GM21390 (cell line): ENCODE data around the gene GTPBP10.
A peak's percentile ranks its signal among the peaks of the same experiment; 100 is the strongest.

Source experiments
- ATAC-seq: cut with Tn5 transposase; IDR thresholded peaks from one replicate; pipeline ENCODE4 v1.9.1; 2021; ENCODE audit not compliant: unreplicated experiment

Gene GTPBP10

DNA sequence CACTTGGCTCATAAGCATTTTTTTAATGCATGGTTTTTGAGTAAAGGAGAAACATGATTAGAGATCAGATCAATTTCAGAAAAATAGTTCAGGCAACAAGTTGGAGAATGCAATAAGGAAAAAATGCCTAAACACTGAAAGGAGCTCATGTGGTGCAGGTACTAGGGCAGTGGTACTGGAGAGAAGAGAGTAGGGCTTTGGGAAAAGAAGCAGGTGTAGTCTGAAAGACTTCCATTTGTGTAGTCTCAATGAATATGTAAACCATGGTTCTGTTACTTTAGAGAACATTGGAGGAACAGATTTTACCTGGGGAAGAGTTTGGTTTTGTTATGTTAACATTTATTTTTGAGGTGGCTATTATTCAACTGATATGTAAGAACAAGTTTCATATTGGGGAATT is 5.5 kb downstream of the GTPBP10 start:
- ATAC-seq = no peak

DNA sequence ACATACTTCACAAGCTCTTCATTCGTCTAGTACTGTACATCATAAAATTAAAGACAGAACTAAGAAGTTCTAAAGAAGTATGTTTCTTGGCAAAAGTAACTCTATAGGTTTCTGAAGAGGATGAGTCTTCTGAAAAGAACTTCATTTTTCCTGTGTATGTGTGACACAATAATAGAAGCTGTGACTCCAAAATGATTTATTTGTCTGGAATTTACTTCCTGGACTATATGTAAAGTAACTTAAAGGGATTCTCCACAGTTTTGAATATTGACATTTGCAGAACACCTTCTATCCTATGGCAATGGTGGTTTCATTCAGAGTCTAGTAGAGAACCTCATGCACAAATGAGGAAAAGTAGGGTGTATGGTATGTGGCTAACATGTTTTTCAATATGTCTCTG is 36.9 kb downstream of the GTPBP10 start:
- no peak for ATAC-seq

DNA sequence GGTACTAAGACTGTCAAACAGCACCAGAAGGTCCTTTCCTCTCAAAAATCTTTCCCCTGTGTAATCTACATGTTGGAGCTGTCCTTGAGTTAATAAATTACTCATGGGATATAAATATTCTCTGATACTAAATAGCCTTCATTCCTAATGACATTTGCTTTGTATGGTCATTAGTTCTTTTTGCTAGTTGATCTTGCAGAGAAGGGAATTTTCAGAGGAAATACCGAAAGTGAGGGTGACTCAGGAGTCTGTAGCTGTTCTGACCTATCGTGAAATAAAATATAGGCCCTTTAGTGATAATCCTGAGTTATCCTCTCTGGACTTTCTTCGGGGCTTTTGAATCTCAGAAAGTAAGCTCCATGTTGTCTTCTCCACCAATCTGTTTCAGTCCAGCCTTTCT is 37.3 kb downstream of the GTPBP10 start:
- ATAC-seq = no peak

DNA sequence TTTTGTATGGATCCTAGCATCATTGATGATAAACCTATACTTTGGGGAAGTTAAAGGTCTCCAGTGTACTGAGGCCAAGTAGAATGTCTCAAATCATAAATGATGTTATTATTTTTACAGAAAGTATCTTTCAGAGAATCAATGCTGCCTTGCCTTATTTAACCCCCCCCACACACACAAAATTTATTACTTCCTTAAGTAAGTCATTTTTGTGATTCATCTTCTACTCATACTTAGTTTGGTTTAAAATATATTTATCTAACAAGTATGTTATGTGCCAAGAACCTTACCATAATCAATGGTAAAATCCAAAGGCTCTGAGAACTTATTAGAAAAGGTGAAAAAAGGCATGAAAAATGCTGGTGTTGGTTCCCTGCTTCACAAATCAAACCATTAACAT is 37.9 kb downstream of the GTPBP10 start:
- no peak for ATAC-seq

DNA sequence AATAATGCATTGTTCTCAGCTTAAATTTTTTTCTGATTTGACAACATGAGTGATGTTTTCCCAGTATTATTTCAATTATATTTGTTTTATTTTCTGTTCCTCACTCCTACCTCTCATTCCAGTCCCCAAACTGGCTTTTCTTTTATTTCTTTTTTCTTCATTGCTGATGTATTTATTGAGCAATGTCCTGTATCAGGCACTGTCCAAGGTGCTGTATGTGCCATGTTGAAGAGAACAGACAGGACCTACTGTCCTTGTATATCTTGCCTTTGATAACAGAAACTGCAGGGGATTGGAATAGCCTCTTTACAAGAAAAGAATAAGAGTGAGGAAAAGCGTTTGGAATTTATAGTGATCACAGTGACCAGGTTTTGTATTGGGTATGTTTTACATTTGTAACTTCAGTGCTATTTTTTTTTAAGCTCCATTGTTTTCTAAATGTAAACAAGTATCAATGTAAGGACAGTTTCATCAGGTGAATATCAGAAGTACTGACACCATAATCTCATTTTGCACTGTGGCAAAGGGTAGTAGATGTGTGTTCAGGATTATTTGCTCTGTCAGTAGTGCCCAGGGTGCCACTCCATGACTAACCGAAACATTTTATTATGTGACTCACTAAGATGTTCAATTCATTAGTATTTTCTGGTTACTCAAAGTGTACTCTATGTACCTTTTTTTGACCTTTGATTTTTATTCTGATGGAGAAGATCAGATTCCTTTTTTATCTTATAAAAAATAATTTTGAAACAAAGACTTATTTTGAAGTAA is 41.1 kb downstream of the GTPBP10 start:
- ATAC-seq = no peak

DNA sequence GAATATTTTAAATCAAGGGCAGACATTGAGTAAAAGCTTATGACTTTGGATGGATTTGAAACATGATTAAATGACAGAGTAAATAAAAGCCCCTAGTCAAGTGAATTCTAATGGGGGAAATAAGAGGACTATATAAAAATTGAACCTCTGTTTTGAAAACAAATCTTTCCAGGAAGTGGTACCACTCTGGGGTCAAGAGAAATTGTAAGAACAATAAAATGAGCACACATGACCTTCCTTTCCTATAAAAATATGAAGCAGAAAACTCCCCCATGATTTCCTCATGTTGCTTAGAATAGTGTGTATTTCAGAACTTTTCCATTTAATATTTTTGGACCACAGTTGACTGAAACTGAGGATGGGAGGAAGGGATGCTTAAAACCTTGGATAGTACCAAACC is 44.4 kb downstream of the GTPBP10 start:
- no peak for ATAC-seq

DNA sequence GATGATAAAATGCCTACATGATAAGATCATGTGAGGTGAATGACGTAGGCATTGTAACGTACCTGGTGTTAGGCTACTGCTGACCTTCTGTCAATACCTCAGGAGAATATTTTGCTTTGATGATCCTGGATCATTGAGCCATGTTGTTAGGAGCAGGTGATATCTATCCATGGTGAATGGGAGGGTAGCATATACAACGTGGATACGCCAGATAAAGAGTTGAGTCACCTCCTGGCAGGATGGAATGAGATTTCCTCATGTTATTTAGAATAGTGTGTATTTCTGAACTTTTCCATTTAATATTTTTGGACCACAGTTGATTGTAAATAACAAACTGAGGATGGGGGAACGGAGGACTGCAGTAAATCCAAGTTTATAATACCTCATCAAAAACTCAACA is 45.0 kb downstream of the GTPBP10 start:
- no peak for ATAC-seq

DNA sequence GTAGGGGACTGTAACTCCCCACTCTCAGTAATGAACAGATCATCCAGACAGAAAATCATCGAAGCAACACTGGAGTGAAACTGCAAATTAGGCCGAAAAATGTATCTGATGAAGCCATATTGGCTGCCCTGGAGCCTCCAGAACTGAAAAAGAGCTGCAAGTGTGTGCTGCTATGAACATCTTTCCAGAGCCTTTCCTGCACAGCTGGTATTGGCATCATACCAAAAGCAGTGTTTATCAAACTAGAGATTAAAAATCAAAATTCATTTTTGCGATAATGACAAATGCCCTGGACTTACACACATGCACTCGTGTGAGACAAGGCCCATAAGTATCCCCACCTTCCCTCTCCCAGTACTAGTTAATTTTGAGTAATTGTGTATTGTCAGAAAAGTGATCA is 49.9 kb downstream of the GTPBP10 start:
- no peak for ATAC-seq

DNA sequence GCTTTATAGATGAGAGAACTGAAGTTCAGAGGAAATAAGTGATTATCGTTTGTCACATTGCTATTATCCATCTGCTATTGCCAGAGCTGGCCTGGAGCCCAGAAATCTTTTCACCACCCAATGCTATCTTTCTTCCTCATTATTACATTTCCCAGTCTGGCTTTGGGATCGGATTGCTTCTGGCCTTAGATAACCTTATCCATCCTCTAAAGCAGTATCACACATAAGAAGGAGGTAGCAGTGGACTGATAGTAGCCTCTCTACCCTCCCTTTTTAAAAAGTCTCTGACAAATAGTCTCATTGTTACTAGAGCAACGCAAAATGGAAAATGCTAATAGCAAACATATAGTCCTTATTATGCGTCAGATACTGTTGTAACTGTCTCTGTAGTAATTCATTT is 55.5 kb downstream of the GTPBP10 start:
- no peak for ATAC-seq

DNA sequence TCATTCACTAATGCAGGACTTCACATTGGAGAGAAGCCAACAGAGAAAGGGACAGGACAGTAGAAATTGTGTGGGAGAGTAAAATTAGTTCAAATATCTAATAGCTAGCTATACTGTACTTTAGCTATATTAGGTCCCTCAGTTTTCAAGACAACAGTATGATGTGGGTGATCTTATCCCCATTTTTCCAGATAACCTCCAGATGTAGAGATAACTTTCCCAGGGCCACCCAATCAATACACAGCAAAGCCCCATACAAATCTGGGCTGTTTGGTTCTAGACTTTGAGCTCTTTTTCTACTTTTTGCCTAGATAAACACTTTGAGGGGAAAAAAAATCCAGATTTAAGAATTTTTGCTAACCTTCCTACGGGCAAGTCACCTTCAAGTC is 56.3 kb downstream of the GTPBP10 start:
- no peak for ATAC-seq

DNA sequence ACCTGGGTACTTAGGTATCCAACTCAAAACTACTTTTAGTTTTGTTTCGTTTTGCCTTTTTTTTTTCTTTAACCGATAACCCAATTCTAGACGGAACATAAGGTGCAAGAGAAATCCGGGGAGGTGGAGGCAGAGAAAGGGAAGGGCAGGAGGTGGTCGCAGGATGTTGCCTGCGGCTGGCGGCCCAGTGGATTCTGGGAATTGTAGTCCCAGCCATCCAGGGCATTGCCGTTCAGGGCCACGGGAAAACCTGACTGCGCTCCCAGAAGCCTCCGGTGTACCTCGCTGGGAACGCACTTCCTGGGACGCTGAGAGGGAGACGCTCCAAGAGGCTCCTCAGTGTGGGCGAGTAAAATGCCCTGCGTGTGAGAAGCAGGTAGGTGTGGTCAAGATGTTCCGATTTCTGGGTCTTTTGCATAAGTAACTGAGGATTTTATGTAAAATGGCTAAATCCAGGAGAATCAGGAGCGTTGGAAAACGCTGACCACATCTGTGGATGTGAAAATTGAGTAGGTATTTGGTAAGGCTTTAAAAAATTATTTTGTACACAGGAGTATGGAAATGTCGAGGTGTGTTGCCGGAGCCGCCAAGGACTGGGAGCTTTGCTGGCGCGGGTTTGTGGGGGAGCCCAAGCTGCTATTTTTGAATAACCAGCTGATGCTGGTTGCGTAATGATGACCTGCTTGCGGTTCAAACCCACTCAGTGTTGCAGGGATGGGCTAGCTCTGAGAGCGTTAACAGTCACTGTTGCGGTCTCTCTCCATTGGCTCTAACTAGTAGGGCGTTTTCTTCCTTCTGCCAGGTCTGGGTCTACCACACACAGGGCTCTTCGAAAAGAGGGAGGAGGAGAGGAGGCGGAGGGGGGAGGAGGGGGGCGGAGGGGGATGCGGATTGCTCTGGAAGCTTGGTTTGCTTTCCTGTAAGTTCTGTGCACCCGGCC is 56.9 kb downstream of the GTPBP10 start, which contains the start of gene CLDN12:
CLDN12 (plus strand) TSS at position 288 of the 940 bp plus-strand sequence. CDS start 9,216 bp downstream, outside the sequence.
- peak; percentile 92 for ATAC-seq

DNA sequence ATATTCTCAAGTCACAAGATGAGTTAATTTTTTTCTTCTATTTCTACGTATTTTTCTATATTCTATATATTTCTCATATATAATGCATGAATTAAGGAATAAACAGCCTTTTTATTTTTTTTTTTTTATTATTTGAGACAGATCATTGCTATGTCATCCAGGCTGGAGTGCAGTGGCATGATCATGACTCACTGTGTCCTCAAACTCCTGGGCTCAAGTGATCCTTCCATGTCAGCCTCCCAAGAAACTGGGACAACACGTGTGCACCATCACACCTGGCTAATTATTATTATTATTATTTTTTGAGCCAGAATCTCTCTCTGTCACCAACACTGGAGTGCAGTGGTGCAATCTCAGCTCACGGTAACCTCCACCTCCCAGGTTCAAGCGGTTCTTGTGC is 58.3 kb downstream of the GTPBP10 start:
- no peak for ATAC-seq

DNA sequence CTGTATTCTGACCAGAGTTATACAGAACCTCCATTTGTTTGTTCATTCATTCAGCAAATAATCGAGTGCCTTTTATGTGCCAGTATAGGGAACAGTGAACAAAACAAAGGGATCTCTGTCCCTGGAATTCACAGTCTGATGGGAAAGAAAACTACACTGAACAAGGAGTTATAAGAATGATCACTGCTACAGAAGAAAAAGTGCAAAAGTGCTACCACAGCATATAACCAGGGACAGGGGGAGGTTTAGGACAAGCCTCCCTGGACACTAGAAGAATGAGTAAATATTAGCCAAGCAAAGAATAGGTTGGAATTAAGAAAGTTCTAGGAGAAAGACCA is 60.9 kb downstream of the GTPBP10 start:
- no peak for ATAC-seq

DNA sequence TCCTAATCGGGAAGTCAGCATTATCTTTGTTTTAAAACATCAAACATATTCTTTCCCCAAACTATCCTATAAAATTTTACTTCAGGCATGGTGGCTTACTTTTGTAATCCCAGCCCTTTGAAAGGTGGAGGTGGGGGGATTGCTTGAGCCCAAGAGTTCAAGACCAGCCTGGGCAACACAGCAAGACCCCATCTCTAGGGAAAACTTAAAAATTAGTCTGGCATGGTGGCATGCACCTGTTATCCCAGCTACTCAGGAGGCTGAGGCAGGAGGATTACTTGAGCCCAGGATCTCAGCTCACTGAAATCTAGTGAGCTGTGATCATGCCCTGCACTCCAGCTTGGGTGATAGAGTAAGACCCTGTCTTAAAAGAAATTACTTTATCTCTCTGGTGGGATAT is 61.6 kb downstream of the GTPBP10 start:
- ATAC-seq = no peak

DNA sequence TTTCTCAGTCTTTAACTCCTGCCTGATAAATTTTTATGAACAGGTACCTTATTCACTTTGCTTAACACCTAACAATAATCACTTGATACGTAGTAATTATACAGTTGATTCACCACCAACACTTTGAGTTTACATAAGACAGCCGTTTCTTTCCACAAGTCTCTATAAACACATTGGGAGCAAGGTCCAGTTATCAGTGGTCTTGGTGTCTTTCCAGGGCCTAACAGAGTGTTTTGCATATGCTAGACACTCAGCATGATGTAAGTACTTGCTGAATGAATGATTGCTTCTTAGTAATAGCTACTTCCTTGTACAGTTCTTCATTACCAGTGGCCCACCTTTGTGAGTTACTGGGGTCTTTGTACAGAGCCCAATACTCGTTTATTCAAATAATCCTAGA is 63.2 kb downstream of the GTPBP10 start:
- no peak for ATAC-seq

DNA sequence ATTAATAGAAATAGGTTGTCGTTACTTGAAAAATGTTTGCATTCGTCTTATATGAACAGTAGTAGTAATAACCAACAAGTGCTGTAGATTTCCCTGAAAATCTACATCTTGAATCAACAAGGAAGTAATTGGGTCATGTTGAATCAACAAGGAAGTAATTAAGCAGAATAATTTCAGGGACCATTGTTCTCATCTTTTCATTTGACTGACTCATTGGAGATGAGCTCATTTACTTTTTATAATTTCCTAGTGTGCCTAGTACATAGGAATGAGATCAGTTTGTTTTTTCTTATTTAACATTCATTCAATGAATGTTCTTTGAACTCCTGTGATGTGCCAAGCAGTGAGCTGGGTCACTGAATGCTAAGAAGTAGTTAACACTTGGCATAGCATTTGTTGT is 65.0 kb downstream of the GTPBP10 start:
- no peak for ATAC-seq

DNA sequence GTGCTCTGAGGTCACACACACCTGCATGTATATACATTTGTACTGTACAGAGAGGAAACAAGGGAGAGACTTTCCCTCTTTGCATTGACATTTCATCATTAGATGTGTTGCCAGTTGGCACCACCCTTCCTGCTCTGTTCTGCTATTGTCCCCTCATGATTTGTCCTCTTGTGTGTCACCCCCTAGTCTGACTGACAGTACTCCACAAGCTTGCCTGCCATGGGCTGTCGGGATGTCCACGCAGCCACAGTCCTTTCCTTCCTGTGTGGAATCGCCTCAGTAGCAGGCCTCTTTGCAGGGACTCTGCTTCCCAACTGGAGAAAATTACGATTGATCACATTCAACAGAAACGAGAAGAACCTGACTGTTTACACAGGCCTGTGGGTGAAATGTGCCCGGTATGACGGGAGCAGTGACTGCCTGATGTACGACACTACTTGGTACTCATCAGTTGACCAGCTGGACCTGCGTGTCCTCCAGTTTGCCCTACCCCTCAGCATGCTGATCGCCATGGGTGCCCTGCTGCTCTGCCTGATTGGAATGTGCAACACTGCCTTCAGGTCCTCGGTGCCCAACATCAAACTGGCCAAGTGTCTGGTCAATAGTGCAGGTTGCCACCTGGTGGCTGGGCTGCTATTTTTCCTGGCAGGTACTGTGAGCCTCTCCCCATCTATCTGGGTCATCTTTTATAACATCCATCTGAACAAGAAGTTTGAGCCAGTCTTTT is 66.1 kb downstream of the GTPBP10 start:
- no peak for ATAC-seq

DNA sequence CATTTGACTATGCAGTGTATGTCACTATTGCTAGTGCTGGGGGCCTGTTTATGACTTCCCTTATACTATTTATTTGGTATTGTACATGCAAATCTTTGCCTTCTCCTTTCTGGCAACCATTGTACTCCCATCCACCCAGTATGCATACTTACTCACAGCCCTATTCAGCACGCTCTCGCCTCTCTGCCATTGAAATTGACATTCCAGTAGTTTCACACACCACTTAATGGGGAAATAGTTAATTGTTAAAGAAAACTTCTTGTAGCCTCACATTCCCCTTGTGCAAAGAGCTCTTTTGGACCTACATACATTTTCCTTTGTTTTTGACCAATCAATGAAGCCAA is 66.6 kb downstream of the GTPBP10 start:
- ATAC-seq = no peak

DNA sequence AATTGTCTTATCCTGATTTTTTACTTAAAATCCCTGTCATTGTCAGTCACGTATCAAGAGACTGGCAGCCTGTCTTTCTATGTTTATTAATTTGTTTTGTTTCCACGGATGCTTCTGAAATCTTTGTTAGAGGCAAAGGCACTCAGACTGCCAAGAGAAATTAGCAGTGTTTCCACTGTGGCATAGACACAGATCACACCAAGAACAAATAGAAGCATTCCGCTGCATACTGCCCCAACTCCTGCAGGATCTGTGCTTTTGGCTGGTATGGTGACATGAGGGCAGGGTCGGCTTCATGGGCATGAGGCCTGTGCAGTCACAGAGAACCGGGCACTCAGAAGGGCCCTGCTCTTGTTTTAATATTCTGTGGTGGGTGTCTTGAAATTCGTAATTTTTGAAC is 75.1 kb downstream of the GTPBP10 start:
- no peak for ATAC-seq

DNA sequence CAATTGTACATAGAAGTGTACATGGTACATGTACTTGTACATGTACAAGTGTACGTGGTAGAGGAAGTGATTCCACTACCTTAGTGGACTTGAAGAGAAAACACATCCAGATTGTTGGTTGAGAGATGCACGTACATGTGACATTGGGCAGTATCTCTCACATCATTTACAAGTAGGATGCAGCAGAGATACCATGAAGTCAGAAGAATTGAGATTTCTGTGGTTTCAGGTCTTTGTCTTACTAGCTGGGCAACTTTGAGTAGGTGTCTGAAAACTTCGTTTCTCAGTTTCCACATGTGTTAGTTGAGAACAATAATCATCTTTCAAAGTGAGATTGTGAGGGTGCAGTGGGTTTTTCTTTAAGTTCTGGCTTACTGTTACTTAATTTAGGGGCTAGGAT is 78.2 kb downstream of the GTPBP10 start:
- peak; percentile 97 for ATAC-seq

DNA sequence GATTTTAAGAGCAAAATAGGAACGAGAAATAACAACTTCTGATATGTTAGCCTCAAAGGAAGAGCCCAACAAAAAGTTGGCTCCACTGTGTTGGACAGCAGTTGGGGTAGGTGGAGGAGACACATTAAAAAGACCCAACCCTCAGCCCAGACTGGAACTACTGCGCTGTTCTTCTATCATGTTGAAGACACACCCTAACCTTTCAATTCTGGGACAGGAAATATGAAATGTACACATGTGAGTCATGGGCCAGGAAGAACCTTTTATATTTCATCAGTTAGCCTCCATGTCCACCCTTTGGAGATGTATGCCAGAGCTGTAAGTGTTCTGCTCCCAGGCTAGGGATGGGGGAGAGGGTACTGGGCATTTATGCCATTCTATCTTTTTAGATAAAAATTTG is 78.9 kb downstream of the GTPBP10 start:
- no peak for ATAC-seq
